ENCODE results near the gene CDKL2.

- TF ChIP-seq CTCF (IDR thresholded peaks at IDR 0.05; ENCODE audit: control extremely low read depth in 1 of 3, insufficient read depth in 1 of 3, low read depth in 1 of 3, low read length in 3 of 3) (no peak), RAD21 (IDR thresholded peaks at IDR 0.05 in 1 of 2, conservative IDR thresholded peaks at IDR 0.05 in 1 of 2; ENCODE audit: low read depth in 2 of 2, low read length in 2 of 2) (no peak)
Measured at GRCh38 chr4:75678473-75678872, 48.1 kb upstream of the CDKL2 start.

Measured in H1 (cell line).